ENCODE data around the gene SLC16A8. TPM values are rescaled to one million over a fixed set of nuclear protein-coding genes. Genes with fewer than 3 reads are reported as not detected.

The SLC16A8 gene
- total and polyA plus RNA-seq, 2 of the 13 experiments (the other 11 are each of a cell fraction or from before 2014, with no cell fraction given), result not detected

GRCh38 chr22:38051900-38052862 is 31.8 kb downstream of the SLC16A8 start (continued):
- TF ChIP-seq SYNCRIP (IDR thresholded peaks at IDR 0.05; ENCODE audit: insufficient read depth, low read depth, low read length) (no peak), RXRA (CRISPR knock-in tag; IDR thresholded peaks at IDR 0.05) (peak; percentile 30), GMEB2 (CRISPR knock-in tag; IDR thresholded peaks at IDR 0.05; ENCODE audit: low read depth) (no peak), ZNF746 (CRISPR knock-in tag; IDR thresholded peaks at IDR 0.05) (no peak), ZNF839 (CRISPR knock-in tag; IDR thresholded peaks at IDR 0.05; ENCODE audit: borderline replicate concordance) (no peak; the same call in 1 of the 2 replicates), SCMH1 (CRISPR knock-in tag; IDR thresholded peaks at IDR 0.05; ENCODE audit: borderline replicate concordance) (no peak), NR2F6 (IDR thresholded peaks at IDR 0.05) (no peak), NR2F6 (CRISPR knock-in tag; IDR thresholded peaks at IDR 0.05) (peak; percentile 53; the same call in 1 of the 2 replicates), NONO (IDR thresholded peaks at IDR 0.05) (no peak), NONO (CRISPR knock-in tag; conservative IDR thresholded peaks at IDR 0.05) (peak; percentile 54; the same call in 1 of the 2 replicates), CBX1 (IDR thresholded peaks at IDR 0.05; ENCODE audit: low read depth) (peak; percentile 46), ZNF691 (CRISPR knock-in tag; IDR thresholded peaks at IDR 0.05; ENCODE audit: borderline replicate concordance, low read depth) (peak; percentile 44; the same call in 1 of the 2 replicates), ZMAT3 (CRISPR knock-in tag; conservative IDR thresholded peaks at IDR 0.05) (no peak), KAT8 (CRISPR knock-in tag; IDR thresholded peaks at IDR 0.05) (peak; percentile 51; the same call in 1 of the 2 replicates), HDAC1 (CRISPR knock-in tag; IDR thresholded peaks at IDR 0.05) (peak; percentile 61), TARDBP (CRISPR knock-in tag; IDR thresholded peaks at IDR 0.05) (peak; percentile 31; the same call in 1 of the 2 replicates), ZNF879 (CRISPR knock-in tag; IDR thresholded peaks at IDR 0.05) (no peak)
- TF ChIP-seq, protein P1, sequence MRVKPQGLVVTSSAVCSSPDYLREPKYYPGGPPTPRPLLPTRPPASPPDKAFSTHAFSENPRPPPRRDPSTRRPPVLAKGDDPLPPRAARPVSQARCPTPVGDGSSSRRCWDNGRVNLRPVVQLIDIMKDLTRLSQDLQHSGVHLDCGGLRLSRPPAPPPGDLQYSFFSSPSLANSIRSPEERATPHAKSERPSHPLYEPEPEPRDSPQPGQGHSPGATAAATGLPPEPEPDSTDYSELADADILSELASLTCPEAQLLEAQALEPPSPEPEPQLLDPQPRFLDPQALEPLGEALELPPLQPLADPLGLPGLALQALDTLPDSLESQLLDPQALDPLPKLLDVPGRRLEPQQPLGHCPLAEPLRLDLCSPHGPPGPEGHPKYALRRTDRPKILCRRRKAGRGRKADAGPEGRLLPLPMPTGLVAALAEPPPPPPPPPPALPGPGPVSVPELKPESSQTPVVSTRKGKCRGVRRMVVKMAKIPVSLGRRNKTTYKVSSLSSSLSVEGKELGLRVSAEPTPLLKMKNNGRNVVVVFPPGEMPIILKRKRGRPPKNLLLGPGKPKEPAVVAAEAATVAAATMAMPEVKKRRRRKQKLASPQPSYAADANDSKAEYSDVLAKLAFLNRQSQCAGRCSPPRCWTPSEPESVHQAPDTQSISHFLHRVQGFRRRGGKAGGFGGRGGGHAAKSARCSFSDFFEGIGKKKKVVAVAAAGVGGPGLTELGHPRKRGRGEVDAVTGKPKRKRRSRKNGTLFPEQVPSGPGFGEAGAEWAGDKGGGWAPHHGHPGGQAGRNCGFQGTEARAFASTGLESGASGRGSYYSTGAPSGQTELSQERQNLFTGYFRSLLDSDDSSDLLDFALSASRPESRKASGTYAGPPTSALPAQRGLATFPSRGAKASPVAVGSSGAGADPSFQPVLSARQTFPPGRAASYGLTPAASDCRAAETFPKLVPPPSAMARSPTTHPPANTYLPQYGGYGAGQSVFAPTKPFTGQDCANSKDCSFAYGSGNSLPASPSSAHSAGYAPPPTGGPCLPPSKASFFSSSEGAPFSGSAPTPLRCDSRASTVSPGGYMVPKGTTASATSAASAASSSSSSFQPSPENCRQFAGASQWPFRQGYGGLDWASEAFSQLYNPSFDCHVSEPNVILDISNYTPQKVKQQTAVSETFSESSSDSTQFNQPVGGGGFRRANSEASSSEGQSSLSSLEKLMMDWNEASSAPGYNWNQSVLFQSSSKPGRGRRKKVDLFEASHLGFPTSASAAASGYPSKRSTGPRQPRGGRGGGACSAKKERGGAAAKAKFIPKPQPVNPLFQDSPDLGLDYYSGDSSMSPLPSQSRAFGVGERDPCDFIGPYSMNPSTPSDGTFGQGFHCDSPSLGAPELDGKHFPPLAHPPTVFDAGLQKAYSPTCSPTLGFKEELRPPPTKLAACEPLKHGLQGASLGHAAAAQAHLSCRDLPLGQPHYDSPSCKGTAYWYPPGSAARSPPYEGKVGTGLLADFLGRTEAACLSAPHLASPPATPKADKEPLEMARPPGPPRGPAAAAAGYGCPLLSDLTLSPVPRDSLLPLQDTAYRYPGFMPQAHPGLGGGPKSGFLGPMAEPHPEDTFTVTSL (CRISPR knock-in tag; IDR thresholded peaks at IDR 0.05; ENCODE audit: borderline replicate concordance), result no peak
- TF ChIP-seq, protein P2, sequence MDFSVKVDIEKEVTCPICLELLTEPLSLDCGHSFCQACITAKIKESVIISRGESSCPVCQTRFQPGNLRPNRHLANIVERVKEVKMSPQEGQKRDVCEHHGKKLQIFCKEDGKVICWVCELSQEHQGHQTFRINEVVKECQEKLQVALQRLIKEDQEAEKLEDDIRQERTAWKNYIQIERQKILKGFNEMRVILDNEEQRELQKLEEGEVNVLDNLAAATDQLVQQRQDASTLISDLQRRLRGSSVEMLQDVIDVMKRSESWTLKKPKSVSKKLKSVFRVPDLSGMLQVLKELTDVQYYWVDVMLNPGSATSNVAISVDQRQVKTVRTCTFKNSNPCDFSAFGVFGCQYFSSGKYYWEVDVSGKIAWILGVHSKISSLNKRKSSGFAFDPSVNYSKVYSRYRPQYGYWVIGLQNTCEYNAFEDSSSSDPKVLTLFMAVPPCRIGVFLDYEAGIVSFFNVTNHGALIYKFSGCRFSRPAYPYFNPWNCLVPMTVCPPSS (IDR thresholded peaks at IDR 0.05), result no peak
